Testis (tissue), 3 donors: ENCODE data around the gene KDM5C. TPM values are rescaled to one million over a fixed set of nuclear protein-coding genes. Genes with fewer than 3 reads are reported as not detected.

ENCODE experiments used
- DNase-seq: peaks from one replicate; pipeline ENCODE4 v3.0.0-alpha.2; 2019
- H3K27ac ChIP-seq, 2 donors: fragments of 200-600 bp; sonication (generic); one replicate each; pipeline ENCODE4 v1.5.1; 2019
- H3K27me3 ChIP-seq: fragments of 200-600 bp; sonication (generic); one replicate; pipeline ENCODE4 v1.5.1; 2019
- H3K36me3 ChIP-seq: fragments of 200-600 bp; sonication (generic); one replicate; pipeline ENCODE4 v1.5.1; 2017; ENCODE audit warnings: low read depth; ENCODE audit errors: missing control alignments
- H3K4me1 ChIP-seq: fragments of 200-600 bp; sonication (generic); one replicate; pipeline ENCODE4 v1.5.1; 2019
- H3K4me3 ChIP-seq, 2 donors: fragments of 200-600 bp; sonication (generic); one replicate each; pipeline ENCODE4 v1.5.1; 2017 to 2019
- H3K9me3 ChIP-seq: fragments of 200-600 bp; sonication (generic); one replicate; pipeline ENCODE4 v1.5.1; 2017
- POLR2A ChIP-seq: fragments of 450-650 bp; IDR thresholded peaks from one replicate; pipeline ENCODE4 v1.6.1; 2017; ENCODE audit warnings: antibody characterized with exemption, mild to moderate bottlenecking, moderate library complexity
- WGBS, 2 donors: methylation state at CpG; one replicate each; pipeline ENCODE4 v1.1.5; 2018; 5-methylcytosine and 5-hydroxymethylcytosine counted together
- intact Hi-C: fragments of 100-400 bp; cut with DNase I; formaldehyde crosslinking; loops from one replicate; pipeline ENCODE4 v1.15.1; 2023; ENCODE audit warnings: low total_unique reads
- polyA plus RNA-seq: library from polyadenylated mRNA; stranded (reverse); fragments of 350-450 nt; fragmentation: Illumina TruSeq; extraction: RNeasy Lipid Tissue Mini Kit (QIAGEN cat#74804); gene quantifications from one replicate; pipeline ENCODE4 v1.2.3, GENCODE V29; 2014; ENCODE audit warnings: low read depth, low replicate concordance; ENCODE audit not compliant: insufficient read depth
- total RNA-seq, 2 donors: library from RNA; depleted of rRNA; stranded (reverse); fragments of >200 nt; gene quantifications; one replicate each; pipeline ENCODE4 v1.2.3, GENCODE V29; 2016
- TF ChIP-seq, protein P1 (sequence below), 3 experiments: fragments of 450-650 bp in 2 of 3; fragments of 200-600 bp in 1 of 3; sonication (generic) in 1 of 3; IDR thresholded peaks; one replicate each; pipeline ENCODE4 v1.5.1; 2016 to 2019; ENCODE audit warnings: antibody characterized with exemption in 3 of 3, mild to moderate bottlenecking in 2 of 3, moderate library complexity in 1 of 3

Gene KDM5C
- total and polyA plus RNA-seq, 3 donors from 2014 or later: 40.1 to 134 (median 104) TPM

- TF ChIP-seq POLR2A: no peak
- TF ChIP-seq, protein P1, sequence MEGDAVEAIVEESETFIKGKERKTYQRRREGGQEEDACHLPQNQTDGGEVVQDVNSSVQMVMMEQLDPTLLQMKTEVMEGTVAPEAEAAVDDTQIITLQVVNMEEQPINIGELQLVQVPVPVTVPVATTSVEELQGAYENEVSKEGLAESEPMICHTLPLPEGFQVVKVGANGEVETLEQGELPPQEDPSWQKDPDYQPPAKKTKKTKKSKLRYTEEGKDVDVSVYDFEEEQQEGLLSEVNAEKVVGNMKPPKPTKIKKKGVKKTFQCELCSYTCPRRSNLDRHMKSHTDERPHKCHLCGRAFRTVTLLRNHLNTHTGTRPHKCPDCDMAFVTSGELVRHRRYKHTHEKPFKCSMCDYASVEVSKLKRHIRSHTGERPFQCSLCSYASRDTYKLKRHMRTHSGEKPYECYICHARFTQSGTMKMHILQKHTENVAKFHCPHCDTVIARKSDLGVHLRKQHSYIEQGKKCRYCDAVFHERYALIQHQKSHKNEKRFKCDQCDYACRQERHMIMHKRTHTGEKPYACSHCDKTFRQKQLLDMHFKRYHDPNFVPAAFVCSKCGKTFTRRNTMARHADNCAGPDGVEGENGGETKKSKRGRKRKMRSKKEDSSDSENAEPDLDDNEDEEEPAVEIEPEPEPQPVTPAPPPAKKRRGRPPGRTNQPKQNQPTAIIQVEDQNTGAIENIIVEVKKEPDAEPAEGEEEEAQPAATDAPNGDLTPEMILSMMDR (IDR thresholded peaks at IDR 0.05): no peak
- Histone ChIP-seq H3K4me1 (no peaks in the 10 kb centered on the region), H3K9me3 (no peaks in the 10 kb centered on the region), H3K27ac (no peak overlapping the region), H3K27me3 (no peaks in the 10 kb centered on the region), H3K36me3 (no peaks in the 10 kb centered on the region), H3K4me3 (no peak overlapping the region)
- intact Hi-C loops: no loop called here
- no peak for DNase-seq
- 94% methylated on average over 10 of the region's 10 CpGs for WGBS, 2 donors
Measured at GRCh38 chrX:53247928-53248327, 22.9 kb upstream of the KDM5C start.

DNA sequence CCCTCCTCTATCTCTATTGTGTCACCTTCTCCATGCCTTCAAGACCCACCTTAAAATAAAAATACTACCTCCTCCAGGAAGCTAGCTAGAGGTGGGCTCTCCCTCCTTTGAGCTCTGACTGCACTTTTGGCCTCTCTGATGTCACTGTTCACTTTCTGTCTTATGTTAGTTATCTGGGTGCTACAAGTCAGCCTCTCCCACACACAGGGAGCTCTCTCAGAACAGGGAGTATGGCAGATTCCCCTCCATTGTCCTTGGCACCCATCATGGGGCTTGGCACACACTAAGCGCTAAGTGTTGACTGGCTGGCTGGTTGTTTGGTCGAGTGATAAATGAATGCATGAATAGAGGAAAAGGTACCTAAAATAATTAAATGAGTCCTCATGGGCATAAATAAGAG lies 21.2 kb upstream of the KDM5C start:
- Histone ChIP-seq H3K27ac (no peak overlapping the region), H3K4me1 (no peaks in the 10 kb centered on the region), H3K27me3 (no peaks in the 10 kb centered on the region), H3K9me3 (no peaks in the 10 kb centered on the region), H3K36me3 (no peaks in the 10 kb centered on the region), H3K4me3 (no peak overlapping the region)
- TF ChIP-seq, protein P1 (IDR thresholded peaks at IDR 0.05): no peak
- TF ChIP-seq POLR2A: no peak
- peak; percentile 60 for DNase-seq
- intact Hi-C loops: no loop called here
- 84 to 85% methylated on average over 2 of the region's 2 CpGs for WGBS, 2 donors

DNA sequence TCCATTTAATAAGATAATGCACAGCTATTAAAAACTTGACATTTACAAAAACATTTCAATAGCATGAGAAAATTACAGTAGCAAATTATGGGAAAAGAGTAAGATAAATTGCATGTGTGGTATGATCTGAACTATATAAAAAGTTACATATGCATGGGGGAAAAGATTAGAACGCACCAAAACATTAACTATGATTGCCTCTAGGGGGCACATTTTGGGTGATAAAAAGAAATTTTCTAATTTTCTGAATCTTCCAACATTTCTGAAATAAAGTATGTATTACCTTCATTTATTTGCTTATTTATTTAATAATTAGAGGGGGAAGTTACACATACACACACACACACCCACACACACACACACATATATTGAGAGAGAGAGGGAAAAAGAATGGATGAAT lies 19.6 kb upstream of the KDM5C start:
- intact Hi-C loops: no loop called here
- H3K27me3 ChIP-seq: no peaks in the 10 kb centered on the region
- no peak overlapping the region for H3K4me3 ChIP-seq
- 52 to 71% methylated on average over 1 of the region's 1 CpG for WGBS, 2 donors
- no peak for DNase-seq
- no peak overlapping the region for H3K27ac ChIP-seq
- no peaks in the 10 kb centered on the region for H3K9me3 ChIP-seq
- no peaks in the 10 kb centered on the region for H3K36me3 ChIP-seq
- TF ChIP-seq, protein P1 (IDR thresholded peaks at IDR 0.05): peak in 1 of 3 experiments; percentile 22
- no peak for TF ChIP-seq POLR2A
- H3K4me1 ChIP-seq: no peaks in the 10 kb centered on the region

- Histone ChIP-seq H3K27ac (no peak overlapping the region), H3K36me3 (no peaks in the 10 kb centered on the region), H3K27me3 (no peaks in the 10 kb centered on the region), H3K4me3 (no peak overlapping the region), H3K9me3 (no peaks in the 10 kb centered on the region), H3K4me1 (no peaks in the 10 kb centered on the region)
- intact Hi-C loops: no loop called here
- TF ChIP-seq POLR2A: no peak
- TF ChIP-seq, protein P1 (IDR thresholded peaks at IDR 0.05): no peak
- WGBS, 2 donors: 81 to 86% methylated on average over 4 of the region's 4 CpGs
- no peak for DNase-seq
Measured at GRCh38 chrX:53242310-53242709, 17.3 kb upstream of the KDM5C start.

GRCh38 chrX:53241558-53241957 lies 16.6 kb upstream of the KDM5C start:
- no peak for TF ChIP-seq POLR2A
- TF ChIP-seq, protein P1 (IDR thresholded peaks at IDR 0.05): no peak
- no peak for DNase-seq
- WGBS, 2 donors: 87% methylated on average over 7 of the region's 7 CpGs; no CpG with 5 or more reads in 1 of the 2 donors
- Histone ChIP-seq H3K9me3 (no peaks in the 10 kb centered on the region), H3K4me3 (no peak overlapping the region), H3K36me3 (no peaks in the 10 kb centered on the region), H3K27me3 (no peaks in the 10 kb centered on the region), H3K27ac (no peak overlapping the region), H3K4me1 (no peaks in the 10 kb centered on the region)
- intact Hi-C loops: no loop called here
